ENCODE data around the gene PTGDS. TPM values are rescaled to one million over a fixed set of nuclear protein-coding genes. Genes with fewer than 3 reads are reported as not detected.
A peak's percentile ranks its signal among the peaks of the same experiment; 100 is the strongest.

The PTGDS gene
- polyA plus RNA-seq, 3 donors from 2014 or later = 93.2 to 201 (median 164) TPM

DNA sequence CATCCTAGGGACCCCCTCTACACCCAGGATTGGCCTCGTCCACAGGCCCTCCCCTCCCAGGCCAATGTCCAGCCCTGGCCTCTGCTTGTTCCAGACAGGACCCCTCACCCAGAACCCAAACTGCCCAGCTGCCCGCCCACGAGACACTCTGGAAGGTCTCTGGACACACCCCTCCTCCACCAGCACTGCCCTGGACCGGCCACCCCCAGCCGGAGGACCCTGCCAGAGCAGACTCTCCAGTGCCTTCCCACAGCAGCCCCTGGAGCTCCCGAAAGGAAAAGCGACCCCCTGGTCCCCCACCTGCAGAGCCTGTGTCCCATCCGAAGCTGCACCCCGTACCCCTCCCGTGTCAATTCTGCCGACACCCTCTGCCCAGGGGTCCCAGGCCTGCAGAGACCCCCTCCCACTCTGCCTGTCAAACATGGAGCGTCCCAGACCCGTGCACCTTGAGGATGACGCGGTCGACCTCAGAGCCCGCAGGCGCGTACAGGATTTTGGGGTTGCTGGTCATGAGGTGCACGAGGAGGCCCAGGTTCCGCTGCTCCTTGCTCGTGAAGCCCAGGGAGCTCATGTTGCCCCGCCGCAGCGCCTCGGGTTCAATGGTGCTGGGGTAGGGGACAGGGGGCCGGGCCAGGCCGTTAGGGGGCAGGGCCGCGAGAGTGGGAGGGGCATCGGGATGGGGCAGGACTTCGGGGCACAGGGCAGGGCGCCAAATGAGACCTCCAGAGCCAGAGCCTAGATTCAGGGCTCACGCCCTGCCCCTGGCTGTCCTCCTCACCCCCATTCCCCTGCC lies 42.8 kb downstream of the PTGDS start:
- peaks cover 0 to 1% (median 0%) of the 10 kb centered on the region in 3 donors for H3K27me3 Mint-ChIP-seq (ENCODE audit: low read depth in 3 of 3)
- peaks cover 0 to 13% (median 4%) of the 10 kb centered on the region in 3 donors for H3K36me3 Mint-ChIP-seq
- DNase-seq = no peak
- H3K4me3 Mint-ChIP-seq = no peak overlapping the region
- H3K9me3 Mint-ChIP-seq = no peaks in the 10 kb centered on the region
- no peak overlapping the region for H3K27ac Mint-ChIP-seq
- peaks cover 6 to 7% of the 10 kb centered on the region in 2 donors for H3K4me1 Mint-ChIP-seq

DNA sequence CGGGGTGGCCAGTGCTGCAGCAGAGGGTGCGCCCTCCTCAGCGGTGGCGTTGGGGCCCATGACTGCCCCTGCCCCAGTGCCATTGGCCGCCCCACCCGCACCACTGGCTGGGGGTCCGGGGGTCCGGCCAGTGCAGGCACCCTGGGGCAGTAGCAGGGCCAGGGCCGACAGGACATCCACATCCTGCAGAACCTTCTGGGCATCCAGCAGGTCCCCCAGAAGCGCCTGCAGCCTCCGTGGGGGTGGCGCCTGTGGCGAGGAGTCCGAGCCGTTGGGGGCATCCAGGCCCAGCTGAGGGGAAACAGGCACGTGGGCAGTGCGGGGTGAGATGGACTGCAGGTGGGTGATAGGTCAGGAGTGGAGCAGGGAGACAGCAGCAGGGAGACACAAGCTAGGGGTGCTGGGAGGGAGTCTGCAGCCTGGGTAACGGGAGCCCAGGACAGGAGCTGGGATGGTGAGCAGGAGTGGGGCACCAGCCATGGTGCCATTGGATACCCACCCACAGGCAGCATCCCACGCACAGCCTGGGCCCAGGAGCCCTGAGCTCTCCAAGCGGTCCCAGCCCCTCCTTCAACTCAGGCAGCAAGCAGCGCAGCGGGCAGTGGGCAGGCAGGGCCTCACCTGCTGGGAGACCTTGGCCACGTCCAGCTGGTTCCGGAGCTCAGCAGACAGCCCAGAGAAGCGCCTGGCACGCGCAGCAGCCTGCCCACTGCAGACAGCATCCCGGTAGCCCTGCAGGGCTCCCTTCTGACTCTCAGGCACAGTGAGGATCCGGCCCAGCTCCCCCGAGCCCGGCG lies 43.7 kb downstream of the PTGDS start:
- no peak overlapping the region for H3K27ac Mint-ChIP-seq
- peaks cover 0 to 13% (median 4%) of the 10 kb centered on the region in 3 donors for H3K36me3 Mint-ChIP-seq
- peaks cover 0 to 1% (median 0%) of the 10 kb centered on the region in 3 donors for H3K27me3 Mint-ChIP-seq (ENCODE audit: low read depth in 3 of 3)
- H3K4me3 Mint-ChIP-seq = no peak overlapping the region
- H3K9me3 Mint-ChIP-seq = no peaks in the 10 kb centered on the region
- no peak for DNase-seq
- H3K4me1 Mint-ChIP-seq = peaks cover 6 to 11% of the 10 kb centered on the region in 2 donors

DNA sequence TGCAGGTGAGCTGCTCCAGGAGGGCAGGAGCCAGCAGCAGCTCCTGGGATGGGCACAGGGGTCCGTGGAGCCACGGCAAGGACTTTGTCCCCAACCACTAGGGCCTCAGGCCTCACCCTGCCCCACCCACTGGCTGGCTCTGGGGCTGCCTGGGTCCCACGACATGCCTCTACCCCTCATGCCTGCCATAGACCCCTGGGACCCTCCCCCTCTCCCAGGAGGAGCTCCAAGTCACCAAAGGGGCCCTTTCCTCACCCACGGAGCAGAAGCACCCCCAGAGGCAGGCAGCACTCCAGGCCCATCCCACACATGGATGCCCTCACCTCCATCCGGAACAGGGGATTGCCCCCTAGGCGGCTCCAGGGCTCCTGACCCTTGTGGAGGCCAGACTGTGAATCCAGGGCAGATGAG lies 44.3 kb downstream of the PTGDS start:
- Mint-ChIP-seq H3K4me1 (peaks cover 8 to 14% of the 10 kb centered on the region in 2 donors), H3K27ac (peak overlapping the region in 4 of 6 donors; percentile 34 to 83 (median 80)), H3K9me3 (no peaks in the 10 kb centered on the region), H3K4me3 (no peak overlapping the region), H3K27me3 (ENCODE audit: low read depth in 3 of 3) (peaks cover 0 to 1% (median 0%) of the 10 kb centered on the region in 3 donors), H3K36me3 (peaks cover 0 to 13% (median 4%) of the 10 kb centered on the region in 3 donors)
- no peak for DNase-seq

DNA sequence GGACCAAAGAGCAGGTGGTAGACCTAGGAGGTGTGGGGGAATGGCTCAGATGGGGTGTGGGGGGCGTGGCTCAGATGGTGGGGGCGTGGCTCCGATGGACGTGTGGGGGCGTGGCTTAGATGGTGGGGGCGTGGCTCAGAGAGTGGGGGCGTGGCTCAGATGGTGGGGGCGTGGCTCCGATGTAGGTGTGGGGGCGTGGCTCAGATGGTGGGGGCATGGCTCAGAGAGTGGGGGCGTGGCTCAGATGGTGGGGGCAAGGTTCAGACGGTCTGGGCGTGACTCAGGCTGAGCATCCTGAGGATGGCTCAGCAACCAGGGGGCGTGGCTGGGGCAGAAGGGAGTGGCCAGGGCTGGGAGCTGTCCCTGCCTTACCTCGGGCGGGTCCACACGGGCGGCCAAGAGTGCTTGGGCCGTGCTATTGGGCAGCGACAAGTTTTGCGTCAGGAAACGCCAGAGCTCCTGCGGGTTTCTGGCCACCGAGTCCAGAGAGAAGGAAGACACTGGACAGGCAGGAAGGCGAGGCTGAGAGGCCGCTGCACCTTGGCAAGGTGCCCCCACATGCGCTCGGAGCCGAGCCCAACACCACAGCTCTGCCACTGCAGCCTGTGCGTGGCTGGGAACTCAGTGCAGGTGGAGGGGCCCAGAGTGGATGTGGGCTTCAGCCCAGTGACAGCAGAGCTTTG lies 44.8 kb downstream of the PTGDS start:
- Mint-ChIP-seq H3K36me3 (peaks cover 0 to 8% (median 0%) of the 10 kb centered on the region in 3 donors), H3K27ac (peak overlapping the region in 5 of 6 donors; percentile 34 to 83 (median 78)), H3K9me3 (no peaks in the 10 kb centered on the region), H3K4me3 (no peak overlapping the region), H3K27me3 (ENCODE audit: low read depth in 3 of 3) (no peaks in the 10 kb centered on the region), H3K4me1 (peaks cover 13 to 20% of the 10 kb centered on the region in 2 donors)
- DNase-seq = peak; percentile 44 to 58 (median 53)

DNA sequence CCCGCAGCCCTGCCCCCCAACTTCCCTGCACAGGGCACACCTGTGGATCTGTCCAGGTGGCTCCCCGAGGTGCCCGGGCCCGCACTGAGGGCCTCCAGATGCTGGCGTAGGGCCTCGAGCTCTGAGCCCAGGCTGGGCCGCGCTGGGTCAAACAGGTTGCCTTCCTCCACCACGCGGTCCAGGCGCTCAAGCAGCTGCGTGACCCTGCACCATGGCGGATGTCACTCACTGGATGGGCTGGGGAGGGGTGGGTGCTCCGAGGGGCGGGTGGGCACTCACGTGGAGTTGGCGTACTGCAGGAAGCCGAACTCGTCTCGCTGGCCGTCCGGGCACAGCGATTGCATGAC lies 45.3 kb downstream of the PTGDS start:
- Mint-ChIP-seq H3K36me3 (peaks cover 0 to 8% (median 0%) of the 10 kb centered on the region in 3 donors), H3K27ac (no peak overlapping the region), H3K9me3 (no peaks in the 10 kb centered on the region), H3K4me3 (no peak overlapping the region), H3K4me1 (peaks cover 17 to 22% of the 10 kb centered on the region in 2 donors), H3K27me3 (ENCODE audit: low read depth in 3 of 3) (peaks cover 0 to 2% (median 2%) of the 10 kb centered on the region in 3 donors)
- no peak for DNase-seq

DNA sequence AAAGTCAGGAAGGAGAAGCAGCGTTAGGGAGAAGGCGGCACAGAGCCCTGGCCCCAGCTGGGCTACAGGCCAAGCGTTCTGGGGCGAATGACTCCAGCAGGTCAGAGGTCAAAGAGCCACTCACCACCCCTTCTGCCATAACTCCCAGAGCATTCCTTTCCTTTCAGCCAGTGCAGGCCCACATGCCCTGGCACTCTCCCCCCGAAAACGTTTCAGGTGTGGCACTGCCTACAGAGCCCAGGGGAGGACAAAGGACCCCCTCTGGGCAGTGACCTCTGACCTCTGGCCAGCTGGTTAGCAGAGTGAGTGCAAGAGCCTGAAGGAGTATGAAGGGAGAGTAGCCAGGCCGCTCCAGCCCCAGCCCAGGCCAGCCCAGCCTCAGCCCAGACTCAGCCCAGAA lies 45.9 kb downstream of the PTGDS start:
- Mint-ChIP-seq H3K9me3 (no peaks in the 10 kb centered on the region), H3K4me1 (peaks cover 17 to 22% of the 10 kb centered on the region in 2 donors), H3K27me3 (ENCODE audit: low read depth in 3 of 3) (peaks cover 0 to 2% (median 2%) of the 10 kb centered on the region in 3 donors), H3K27ac (no peak overlapping the region), H3K4me3 (no peak overlapping the region), H3K36me3 (peaks cover 0 to 8% (median 0%) of the 10 kb centered on the region in 3 donors)
- no peak for DNase-seq

DNA sequence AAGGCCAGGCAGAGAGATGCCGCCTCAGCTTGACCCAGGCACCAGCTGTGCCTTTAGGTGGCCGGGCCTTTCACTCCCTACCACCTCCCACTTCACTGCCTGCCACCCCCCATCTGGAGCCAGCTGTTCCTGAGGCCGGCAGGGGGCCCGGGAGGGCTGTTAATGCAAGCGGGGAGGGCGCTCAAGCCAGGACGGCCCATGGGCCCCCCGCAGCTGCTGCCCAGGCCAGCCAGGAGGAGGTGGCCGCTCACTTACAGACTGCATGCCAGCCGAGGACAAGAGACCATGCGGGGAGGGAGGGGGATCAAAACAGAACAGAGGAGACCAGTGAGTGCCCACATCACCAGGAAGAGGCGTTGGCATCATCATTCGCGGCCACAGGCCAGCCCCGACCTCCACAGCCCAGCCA lies 46.3 kb downstream of the PTGDS start:
- no peak overlapping the region for H3K4me3 Mint-ChIP-seq
- H3K27me3 Mint-ChIP-seq (ENCODE audit: low read depth in 3 of 3) = peaks cover 0 to 3% (median 2%) of the 10 kb centered on the region in 3 donors
- peaks cover 0 to 8% (median 0%) of the 10 kb centered on the region in 3 donors for H3K36me3 Mint-ChIP-seq
- H3K4me1 Mint-ChIP-seq = peaks cover 17 to 22% of the 10 kb centered on the region in 2 donors
- H3K9me3 Mint-ChIP-seq = no peaks in the 10 kb centered on the region
- H3K27ac Mint-ChIP-seq = no peak overlapping the region
- no peak for DNase-seq

DNA sequence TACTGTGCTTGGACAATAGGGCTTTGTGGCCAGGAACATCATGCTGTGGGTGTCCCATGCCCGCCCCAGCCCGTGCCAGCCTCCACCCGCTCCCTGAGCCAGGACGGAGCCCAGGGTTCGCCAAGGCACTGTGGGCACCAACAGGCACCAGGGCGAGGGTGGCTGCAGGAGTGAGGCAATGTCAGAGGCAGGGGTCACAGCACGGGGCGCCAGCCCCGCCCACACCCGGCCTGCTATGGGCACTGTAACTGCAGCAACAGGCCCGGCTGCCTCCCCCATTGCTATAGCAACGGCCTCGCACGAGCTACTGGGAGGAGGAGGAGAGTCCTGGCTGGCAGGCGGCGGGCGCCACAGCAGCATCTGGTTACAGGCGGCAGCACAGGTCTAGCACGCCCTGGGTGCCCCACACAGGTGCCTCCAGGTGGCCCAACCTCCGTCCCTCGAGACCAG lies 48.2 kb downstream of the PTGDS start:
- DNase-seq = peak in 1 of 3 donors; percentile 35
- Mint-ChIP-seq H3K9me3 (no peaks in the 10 kb centered on the region), H3K4me1 (peaks cover 32 to 40% of the 10 kb centered on the region in 2 donors), H3K27ac (no peak overlapping the region), H3K27me3 (ENCODE audit: low read depth in 3 of 3) (peaks cover 2 to 16% (median 10%) of the 10 kb centered on the region in 3 donors), H3K36me3 (peaks cover 0 to 4% (median 0%) of the 10 kb centered on the region in 3 donors), H3K4me3 (no peak overlapping the region)

DNA sequence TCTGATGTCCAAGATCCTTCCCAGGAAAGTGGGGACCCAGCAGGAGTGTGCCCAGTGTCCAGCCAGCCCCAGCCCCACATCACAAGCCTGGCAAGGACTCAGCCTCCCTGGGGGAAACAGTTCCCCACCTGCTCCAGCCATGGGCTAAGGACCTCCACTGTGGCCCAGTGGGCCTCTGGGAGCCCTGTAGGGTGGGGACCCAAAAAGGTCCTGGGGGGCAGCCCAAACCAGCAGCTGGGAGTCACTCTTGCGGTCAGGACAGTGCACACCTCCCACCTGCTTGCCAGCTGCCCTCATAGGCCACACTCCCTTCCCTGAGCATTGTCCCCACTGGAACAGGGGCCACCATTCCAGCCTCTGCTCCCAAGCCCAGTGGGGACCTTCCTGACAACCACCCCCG lies 49.1 kb downstream of the PTGDS start:
- Mint-ChIP-seq H3K27me3 (ENCODE audit: low read depth in 3 of 3) (peaks cover 6 to 19% (median 16%) of the 10 kb centered on the region in 3 donors), H3K27ac (peak overlapping the region in 3 of 6 donors; percentile 26 to 81 (median 79)), H3K9me3 (no peaks in the 10 kb centered on the region), H3K4me3 (peak overlapping the region; percentile 46 to 92 (median 90)), H3K36me3 (peaks cover 0 to 4% (median 0%) of the 10 kb centered on the region in 3 donors), H3K4me1 (peaks cover 38 to 45% of the 10 kb centered on the region in 2 donors)
- DNase-seq = no peak

DNA sequence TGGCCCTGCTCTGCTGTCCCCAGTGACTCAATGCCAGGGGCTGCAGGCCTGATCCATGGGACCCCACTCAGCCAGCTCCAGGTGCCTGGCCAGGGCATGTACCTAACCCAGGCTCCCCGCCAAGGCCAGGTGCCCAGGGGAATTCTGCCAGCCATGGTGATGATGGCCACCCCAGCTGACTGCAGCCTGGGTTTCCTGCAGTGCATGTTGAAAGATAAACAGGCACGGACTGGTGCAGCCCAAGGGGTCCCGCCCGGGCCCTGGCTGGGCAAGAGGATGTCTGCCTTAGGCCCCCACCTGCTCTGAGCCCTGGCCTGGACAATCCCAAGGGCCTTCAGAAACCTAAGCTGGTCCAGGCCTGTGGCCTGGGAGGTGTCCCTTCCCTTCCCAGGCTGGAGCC lies 49.5 kb downstream of the PTGDS start:
- Mint-ChIP-seq H3K4me3 (peak overlapping the region; percentile 85 to 92 (median 90)), H3K4me1 (peaks cover 40 to 47% of the 10 kb centered on the region in 2 donors), H3K36me3 (peaks cover 0 to 3% (median 0%) of the 10 kb centered on the region in 3 donors), H3K27me3 (ENCODE audit: low read depth in 3 of 3) (peaks cover 7 to 19% (median 16%) of the 10 kb centered on the region in 3 donors), H3K27ac (peak overlapping the region in 4 of 6 donors; percentile 26 to 90 (median 80)), H3K9me3 (no peaks in the 10 kb centered on the region)
- DNase-seq = no peak

DNA sequence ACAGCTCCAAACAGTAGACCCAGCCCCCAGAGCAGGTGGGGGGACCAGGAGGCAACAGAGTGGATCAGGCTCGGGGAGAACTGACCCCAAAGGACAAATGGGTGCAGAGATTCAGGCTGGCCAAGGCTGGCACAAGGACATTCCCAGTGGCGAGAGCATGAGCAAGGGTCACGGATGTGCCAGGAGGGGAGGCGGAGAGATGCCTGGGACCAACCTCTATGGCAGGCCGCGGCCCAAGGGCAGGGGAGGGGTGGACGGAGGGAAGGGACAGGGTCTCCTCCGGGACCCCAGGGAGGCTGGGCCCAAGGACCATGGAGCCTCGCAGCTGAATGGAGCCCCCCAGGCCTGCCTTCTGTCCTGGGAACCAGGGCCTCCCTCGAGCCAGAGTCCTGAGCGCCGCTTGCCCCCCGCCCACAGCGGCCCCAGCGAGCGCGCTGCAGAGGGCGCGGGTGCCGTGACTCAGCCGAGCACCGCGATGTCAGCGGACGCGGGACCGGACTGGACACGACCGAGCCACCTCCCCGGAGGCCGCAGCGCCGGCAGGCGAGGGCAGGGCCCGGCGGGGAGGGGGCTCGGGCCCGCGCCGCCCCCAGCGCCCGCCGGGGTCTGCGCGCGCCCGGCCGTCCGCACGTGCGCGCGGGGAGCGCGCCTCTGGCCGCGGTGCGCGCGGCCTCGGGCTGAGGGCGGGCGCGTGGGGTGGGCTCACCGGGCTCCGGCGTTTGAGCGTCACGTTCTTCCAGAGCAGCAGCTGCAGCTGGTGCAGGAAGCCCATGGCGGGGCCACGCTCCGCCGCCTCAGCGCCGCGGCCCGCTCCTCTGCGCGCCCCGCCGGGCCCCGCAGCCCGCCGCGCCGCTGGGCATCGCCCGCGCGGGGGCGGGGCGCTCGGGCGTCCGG lies 50.3 kb downstream of the PTGDS start, which contains the start of gene ABCA2:
TSS of gene ABCA2 (minus strand) at position 869 of the 894 bp plus-strand sequence. CDS start at position 772, 97 bp downstream.
- peak within 1 kb of the TSS; percentile 88 to 92 (median 90) for H3K4me3 Mint-ChIP-seq
- DNase-seq = no peak
- peaks cover 8 to 19% (median 16%) of the 10 kb centered on the region in 3 donors for H3K27me3 Mint-ChIP-seq (ENCODE audit: low read depth in 3 of 3)
- H3K36me3 Mint-ChIP-seq = no peaks in the 10 kb centered on the region
- peak within 1 kb of the TSS; percentile 89 to 96 (median 94) for H3K27ac Mint-ChIP-seq
- no peaks in the 10 kb centered on the region for H3K9me3 Mint-ChIP-seq
- peaks cover 43 to 49% of the 10 kb centered on the region in 2 donors for H3K4me1 Mint-ChIP-seq

DNA sequence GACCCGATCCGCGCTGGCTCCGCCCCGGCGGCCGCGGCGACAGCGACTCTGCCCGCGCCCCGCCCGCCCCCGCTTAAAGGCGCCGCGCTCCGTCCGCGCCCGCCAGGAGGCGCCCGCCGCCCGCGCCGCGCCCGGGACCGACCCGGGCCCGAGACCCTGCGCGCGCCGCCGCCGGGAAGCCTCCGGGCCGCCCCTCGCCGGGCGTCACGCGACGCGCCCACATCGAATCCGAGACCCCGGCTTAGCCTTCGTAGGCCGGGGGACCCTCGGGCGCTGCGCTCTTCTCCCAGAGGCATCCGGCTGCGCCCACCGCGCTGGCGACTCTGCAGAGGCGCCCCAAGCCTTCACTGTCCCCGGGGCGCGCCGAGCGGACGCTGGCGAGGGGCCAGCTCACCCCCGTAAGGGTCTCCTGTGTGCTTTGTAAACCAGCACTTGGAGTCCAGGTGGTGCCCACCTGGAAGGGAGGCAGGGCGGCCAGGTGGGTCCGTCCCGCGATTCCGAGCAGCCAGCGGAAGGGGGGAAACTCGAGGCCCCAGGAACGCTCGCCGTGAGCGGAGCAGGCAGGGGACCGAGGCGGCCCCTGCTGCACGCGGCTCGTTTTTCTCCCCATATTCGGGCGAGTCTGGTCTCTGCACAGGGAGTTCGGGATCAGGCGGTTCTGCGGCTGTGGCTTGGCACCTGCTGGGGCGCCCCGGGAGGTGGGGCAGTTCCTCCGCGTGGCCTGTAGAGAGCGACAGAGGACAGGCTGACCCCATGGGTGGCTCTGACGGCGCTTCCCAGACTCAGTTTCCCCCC lies 51.2 kb downstream of the PTGDS start:
- Mint-ChIP-seq H3K9me3 (no peaks in the 10 kb centered on the region), H3K4me3 (peak overlapping the region; percentile 88 to 91 (median 88)), H3K27me3 (ENCODE audit: low read depth in 3 of 3) (peaks cover 8 to 19% (median 16%) of the 10 kb centered on the region in 3 donors), H3K36me3 (no peaks in the 10 kb centered on the region), H3K27ac (peak overlapping the region; percentile 76 to 96 (median 94)), H3K4me1 (peaks cover 51 to 57% of the 10 kb centered on the region in 2 donors)
- peak; percentile 72 to 78 (median 77) for DNase-seq
